Measurements from ENCODE around the gene RGL3.
"Not testable (repeated sequence)": the region's sequence is repeated elsewhere in the genome, so short reads cannot be mapped to it uniquely, and the experiment has no call there.

The RGL3 gene

GRCh38 chr19:11450570-11451326, 31.6 kb upstream of the RGL3 start:
- no peak for DNase-seq (ENCODE audit: low spot score)

DNA sequence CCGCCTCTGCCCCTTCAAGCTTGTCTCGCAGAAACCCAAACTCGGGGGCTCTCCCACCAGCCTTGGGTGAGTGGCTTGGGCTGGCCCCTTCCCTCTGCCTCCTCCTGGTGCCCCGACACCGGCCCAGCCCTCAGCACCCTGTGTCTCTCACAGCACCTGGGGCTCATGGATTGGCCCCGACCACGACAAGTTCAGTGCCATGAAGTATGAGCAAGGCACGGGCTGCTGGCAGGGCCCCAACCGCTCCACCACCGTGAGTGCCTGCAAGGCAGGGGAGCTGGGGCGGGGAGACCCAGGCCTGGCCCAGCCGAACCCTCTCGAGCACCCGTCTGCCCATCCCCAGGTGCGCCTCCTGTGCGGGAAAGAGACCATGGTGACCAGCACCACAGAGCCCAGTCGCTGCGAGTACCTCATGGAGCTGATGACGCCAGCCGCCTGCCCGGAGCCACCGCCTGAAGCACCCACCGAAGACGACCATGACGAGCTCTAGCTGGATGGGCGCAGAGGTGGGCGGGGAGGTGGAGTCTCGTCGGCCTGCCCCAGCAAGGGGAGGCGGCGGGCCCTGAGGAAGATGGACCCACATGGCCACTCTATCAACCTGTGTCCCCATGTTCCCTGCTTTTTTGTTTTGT, 29.9 kb upstream of the RGL3 start:
- DNase-seq (ENCODE audit: low spot score) = no peak

DNA sequence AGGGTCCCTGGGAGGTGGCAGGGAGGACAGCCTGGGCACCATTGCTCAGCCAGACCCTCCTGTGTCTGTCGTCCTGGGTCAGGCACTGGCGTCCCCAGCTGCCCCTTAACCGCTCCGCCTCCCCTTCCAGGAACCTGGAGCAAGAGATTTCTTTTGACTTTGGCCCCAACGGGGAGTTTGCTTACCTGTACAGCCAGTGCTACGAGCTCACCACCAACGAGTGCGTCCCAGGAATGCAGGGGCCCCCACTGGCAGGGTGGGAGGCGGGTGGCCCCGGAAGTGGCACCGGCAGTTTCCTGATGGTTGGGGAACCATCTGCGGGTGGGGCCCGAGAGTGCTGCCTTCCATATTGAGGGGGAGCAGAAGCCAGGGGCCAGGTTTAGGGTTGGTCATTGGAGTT, 29.3 kb upstream of the RGL3 start:
- no peak for DNase-seq (ENCODE audit: low spot score)

DNA sequence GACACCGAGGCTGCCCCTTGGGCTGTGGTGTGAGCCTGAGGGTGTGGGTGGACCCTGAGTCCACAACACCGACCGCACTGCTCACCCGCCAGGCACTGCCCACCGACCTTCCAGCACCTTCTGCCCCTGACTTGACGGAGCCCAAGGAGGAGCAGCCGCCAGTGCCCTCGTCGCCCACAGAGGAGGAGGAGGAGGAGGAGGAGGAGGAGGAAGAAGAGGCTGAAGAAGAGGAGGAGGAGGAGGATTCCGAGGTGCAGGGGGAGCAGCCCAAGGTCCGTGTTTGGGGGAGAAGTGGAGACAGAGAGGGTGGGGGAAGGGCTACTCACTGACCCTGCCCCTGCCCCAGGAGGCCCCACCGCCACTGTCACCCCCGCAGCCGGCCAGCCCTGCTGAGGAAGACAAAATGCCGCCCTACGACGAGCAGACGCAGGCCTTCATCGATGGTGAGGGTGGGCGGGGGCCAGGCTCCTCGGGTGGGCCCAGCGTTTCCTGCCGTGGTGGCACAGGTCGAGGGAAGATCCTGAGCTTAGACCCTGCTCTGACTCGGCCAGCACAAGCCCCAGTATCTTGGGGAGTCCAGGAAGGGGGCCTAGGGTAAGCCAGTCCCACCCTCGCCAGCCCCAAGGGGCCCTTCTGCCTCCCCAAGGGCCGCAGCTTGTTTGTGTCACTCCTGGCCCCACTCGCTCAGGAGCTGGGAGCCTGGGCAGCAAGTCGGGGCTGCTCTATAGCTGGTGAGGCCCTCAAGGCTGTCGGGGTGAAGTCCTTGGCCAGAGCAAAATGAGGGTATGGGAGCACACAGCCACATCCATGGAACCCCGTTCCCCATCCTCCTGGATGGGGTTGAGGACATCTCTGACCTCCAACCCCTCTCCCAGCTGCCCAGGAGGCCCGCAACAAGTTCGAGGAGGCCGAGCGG, 28.5 kb upstream of the RGL3 start:
- no peak for DNase-seq (ENCODE audit: low spot score)

- peak; percentile 88 for DNase-seq (ENCODE audit: low spot score)
Observed at GRCh38 chr19:11446652-11447301, 27.7 kb upstream of the RGL3 start.

DNA sequence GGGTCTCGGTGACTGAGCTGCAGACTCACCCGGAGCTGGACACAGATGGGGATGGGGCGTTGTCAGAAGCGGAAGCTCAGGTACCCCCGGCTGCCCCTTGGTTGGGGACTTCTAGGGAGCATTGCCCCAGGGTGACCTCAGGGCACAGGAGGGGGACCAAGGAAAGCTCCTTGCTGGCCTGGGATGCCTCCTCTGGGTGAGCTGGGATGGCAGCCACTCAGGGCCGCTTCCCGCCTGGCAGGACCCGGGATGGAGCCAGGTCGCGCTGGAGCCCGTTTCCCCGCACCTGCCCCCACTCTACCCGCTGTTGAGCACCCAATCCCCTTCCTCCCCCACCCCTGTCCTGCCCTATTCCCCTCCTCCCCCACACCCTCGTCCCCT, 27.1 kb upstream of the RGL3 start:
- DNase-seq (ENCODE audit: low spot score) = no peak

DNA sequence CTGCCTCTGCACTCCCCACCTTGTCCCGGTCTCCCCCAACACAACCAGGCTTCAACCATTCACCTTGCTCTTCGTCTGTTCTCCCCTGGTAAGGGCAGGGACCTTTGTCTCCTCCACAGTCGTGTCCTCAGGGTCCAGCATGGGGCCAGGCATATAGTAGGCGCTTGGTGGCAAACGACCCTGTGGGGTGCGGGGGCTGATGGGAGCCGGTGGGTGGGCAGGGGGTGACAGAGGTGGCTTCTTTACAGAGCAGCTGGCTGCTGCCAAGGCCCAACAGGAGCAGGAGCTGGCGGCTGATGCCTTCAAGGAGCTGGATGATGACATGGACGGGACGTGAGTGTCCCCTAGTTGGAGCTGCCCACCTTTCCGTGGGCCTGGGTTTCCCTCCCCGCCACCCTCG, 26.0 kb upstream of the RGL3 start:
- DNase-seq (ENCODE audit: low spot score) = no peak

GRCh38 chr19:11444059-11444458, 24.9 kb upstream of the RGL3 start:
- no peak for DNase-seq (ENCODE audit: low spot score)

GRCh38 chr19:11437955-11438354, 18.8 kb upstream of the RGL3 start:
- no peak for DNase-seq (ENCODE audit: low spot score)

DNA sequence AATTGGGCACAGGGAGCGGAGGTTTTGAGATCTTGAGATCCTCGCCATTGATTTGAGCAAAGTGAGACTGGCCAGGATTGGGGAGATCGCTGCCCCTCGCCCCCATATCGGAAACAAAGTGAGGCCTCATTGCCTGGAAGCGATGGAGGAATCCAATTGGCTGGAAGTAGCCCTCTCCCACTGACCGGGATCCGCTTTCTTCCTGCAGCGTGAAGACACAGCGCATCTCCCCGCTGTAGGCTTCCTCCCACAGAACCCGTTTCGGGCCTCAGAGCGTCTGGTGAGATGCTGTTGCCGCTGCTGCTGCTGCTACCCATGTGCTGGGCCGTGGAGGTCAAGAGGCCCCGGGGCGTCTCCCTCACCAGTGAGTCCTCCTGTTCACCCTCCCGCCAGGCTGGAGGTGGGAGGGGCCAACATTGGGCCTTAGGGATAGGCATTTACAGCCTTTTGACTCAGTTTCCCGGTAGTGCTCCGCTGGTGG, 16.8 kb upstream of the RGL3 start:
- DNase-seq (ENCODE audit: low spot score) = peak; percentile 49

- DNase-seq (ENCODE audit: low spot score) = peak; percentile 99
Observed at GRCh38 chr19:11435057-11435832, 16.1 kb upstream of the RGL3 start, which contains the start of the genes ODAD3 and PRKCSH. ODAD3 (minus strand) TSS chr19:11435121; CDS start chr19:11435016, 105 bp downstream. PRKCSH (plus strand) TSS chr19:11435635; CDS start chr19:11436118, 483 bp downstream.

- no peak for DNase-seq (ENCODE audit: low spot score)
Observed at GRCh38 chr19:11434703-11435056, 15.6 kb upstream of the RGL3 start.

GRCh38 chr19:11433526-11433925, 14.4 kb upstream of the RGL3 start:
- not testable (repeated sequence) for DNase-seq (ENCODE audit: low spot score)

DNA sequence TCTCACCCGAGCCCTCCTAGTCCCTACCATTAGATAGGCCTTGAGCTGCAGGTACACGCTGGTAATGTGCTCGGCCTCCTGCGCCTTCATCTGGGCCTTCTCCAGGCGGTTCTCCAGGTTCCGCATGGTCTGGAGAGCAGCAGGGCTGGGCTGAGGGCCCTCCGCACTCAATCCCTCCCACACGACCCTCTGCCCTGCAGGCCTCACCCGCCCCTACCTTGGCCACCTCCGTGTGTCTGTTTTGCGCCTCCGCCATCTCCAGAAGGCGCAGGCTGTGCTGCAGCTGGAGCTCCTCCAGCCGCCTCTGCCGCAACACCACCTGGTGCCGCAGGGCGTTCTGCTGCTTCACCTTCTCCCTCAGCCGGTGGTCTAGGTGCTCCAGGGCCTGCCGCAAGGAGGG, 7.5 kb upstream of the RGL3 start:
- DNase-seq (ENCODE audit: low spot score) = no peak

- no peak for DNase-seq (ENCODE audit: low spot score)
Observed at GRCh38 chr19:11425719-11426457, 6.8 kb upstream of the RGL3 start.

- no peak for DNase-seq (ENCODE audit: low spot score)
Observed at GRCh38 chr19:11423791-11424181, 4.7 kb upstream of the RGL3 start.

DNA sequence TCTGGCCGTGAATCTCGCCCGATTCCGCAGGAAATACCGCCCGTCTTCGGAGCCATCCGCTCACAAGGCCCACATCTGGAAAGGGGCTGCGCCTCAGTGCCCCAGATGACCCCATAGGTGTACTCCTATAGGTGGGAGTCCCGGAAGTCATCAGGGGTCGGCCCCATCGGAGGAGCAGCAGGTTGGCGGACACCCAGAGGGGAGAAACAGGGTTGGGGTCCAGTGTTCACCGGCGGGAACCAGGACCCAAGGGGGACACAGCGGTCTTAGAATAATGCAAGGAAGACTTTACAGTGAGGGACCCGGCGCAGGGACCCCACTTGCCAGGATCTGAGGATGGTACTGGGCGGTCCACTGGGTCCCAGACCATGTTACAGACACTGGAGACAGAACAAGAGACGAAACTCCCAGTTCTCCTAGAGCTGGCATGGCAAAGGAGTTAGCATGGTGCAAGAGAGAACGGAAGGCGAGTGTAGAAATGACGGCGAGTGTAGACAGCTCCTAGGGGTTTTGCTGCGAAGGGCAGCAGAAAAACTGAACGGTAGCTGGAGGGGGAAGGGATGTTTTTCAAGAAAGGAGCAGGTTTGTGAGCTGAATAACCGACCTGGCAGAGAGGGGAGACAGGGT, 4.2 kb upstream of the RGL3 start:
- DNase-seq (ENCODE audit: low spot score) = no peak

DNA sequence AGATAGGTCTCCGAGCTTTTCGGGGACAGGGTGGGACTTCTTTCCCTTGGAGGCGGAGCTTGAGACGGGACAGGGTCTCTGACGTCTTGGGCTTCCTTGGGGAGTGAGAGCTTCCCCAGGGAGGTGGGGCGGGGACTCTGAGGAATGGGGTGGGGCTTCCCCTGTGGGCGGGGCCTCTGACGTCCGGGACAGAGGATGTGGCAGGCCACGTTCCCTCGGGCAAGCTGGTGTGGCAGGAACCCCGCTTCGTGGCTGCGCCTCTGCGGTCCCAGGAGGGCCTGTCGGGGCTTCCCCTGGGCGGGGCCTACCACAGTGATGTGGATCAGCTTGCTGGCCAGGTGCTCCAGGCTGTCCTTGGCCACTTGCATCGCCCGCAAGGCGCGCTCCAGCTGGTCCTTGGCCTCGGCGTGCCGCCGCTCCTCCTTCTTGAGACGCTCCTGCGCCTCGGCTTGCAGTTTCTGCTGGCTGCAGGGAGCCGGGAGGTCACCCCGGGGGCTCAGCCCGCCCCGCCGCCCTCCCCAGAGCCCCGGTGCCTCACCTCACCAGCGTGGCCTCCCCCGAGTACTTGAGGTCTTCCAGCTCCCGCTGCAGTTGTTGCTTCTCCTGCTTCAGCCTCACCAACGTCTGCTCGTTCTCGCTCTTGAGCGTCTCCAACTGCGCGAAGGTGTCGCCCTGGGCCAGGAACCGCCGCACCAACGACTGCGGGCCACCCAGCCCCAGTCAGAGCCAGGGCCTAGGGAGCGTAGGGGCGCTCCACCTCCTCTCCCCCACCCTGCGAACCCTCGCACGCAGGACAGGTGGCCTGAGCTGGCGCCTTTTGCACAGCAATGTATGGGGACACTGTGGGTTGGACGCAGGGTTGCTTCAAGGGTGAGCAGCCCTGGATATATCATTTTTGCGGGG, 3.3 kb upstream of the RGL3 start:
- DNase-seq (ENCODE audit: low spot score) = peak; percentile 71
